ENCODE measurements around the gene SCGB3A1. TPM values are rescaled to one million over a fixed set of nuclear protein-coding genes. Genes with fewer than 3 reads are reported as not detected.
A peak's percentile ranks its signal among the peaks of the same experiment; 100 is the strongest.

The SCGB3A1 gene
- total RNA-seq, 1 experiment from 2014 or later: not detected

- H3K27ac Mint-ChIP-seq: no peak overlapping the region
- TF ChIP-seq ZMAT4 (CRISPR knock-in tag; IDR thresholded peaks at IDR 0.05): no peak
- no peak for TF ChIP-seq TEAD4 (CRISPR knock-in tag; IDR thresholded peaks at IDR 0.05)
- no peak for TF ChIP-seq RORB (CRISPR knock-in tag; IDR thresholded peaks at IDR 0.05)
- TF ChIP-seq GABPB1 (CRISPR knock-in tag; IDR thresholded peaks at IDR 0.05): no peak
- TF ChIP-seq CREM (CRISPR knock-in tag; IDR thresholded peaks at IDR 0.05): no peak
- TF ChIP-seq TEAD1 (CRISPR knock-in tag; IDR thresholded peaks at IDR 0.05): no peak
- TF ChIP-seq MLX (CRISPR knock-in tag; IDR thresholded peaks at IDR 0.05): no peak
- no peak for TF ChIP-seq ZBTB21 (CRISPR knock-in tag; IDR thresholded peaks at IDR 0.05; ENCODE audit: borderline replicate concordance)
- TF ChIP-seq ELF4 (CRISPR knock-in tag; IDR thresholded peaks at IDR 0.05; ENCODE audit: low read depth): no peak
- no peak for TF ChIP-seq NR1H2 (CRISPR knock-in tag; IDR thresholded peaks at IDR 0.05)
- no peak for TF ChIP-seq SMAD3 (CRISPR knock-in tag; IDR thresholded peaks at IDR 0.05; ENCODE audit: borderline replicate concordance)
- TF ChIP-seq ATF6 (CRISPR knock-in tag; IDR thresholded peaks at IDR 0.05): no peak
- no peak for TF ChIP-seq E2F5 (CRISPR knock-in tag; IDR thresholded peaks at IDR 0.05)
- TF ChIP-seq ZNF671 (CRISPR knock-in tag; IDR thresholded peaks at IDR 0.05): no peak
These were observed 10.5 kb upstream of the SCGB3A1 start for GRCh38 chr5:180601591-180602480.

GRCh38 chr5:180600554-180601041 is 9.3 kb upstream of the SCGB3A1 start:
- H3K27ac Mint-ChIP-seq: no peak overlapping the region
- H3K27me3 Mint-ChIP-seq (ENCODE audit: low read depth): no peaks in the 10 kb centered on the region
- DNase-seq (ENCODE audit: low spot score): peak; percentile 8
- ChIA-PET POLR2A (interaction anchor here (0.6 kb wide), 1 partner anchor 85 kb away, joined by 4 read pairs; no protein-coding TSS in a partner anchor), CTCF (no interaction called here)
- no peak for ATAC-seq
- H3K4me1 Mint-ChIP-seq: no peaks in the 10 kb centered on the region
- H3K9me3 Mint-ChIP-seq: no peaks in the 10 kb centered on the region
- H3K36me3 Mint-ChIP-seq: no peaks in the 10 kb centered on the region
- no peak overlapping the region for H3K4me3 Mint-ChIP-seq
- TF ChIP-seq GABPB1 (CRISPR knock-in tag; IDR thresholded peaks at IDR 0.05): no peak
- no peak for TF ChIP-seq ELF4 (CRISPR knock-in tag; IDR thresholded peaks at IDR 0.05; ENCODE audit: low read depth)
- no peak for TF ChIP-seq FOXP4 (CRISPR knock-in tag; IDR thresholded peaks at IDR 0.05)
- TF ChIP-seq AFF4 (CRISPR knock-in tag; IDR thresholded peaks at IDR 0.05; ENCODE audit: borderline replicate concordance): no peak
- no peak for TF ChIP-seq ZNF317 (CRISPR knock-in tag; IDR thresholded peaks at IDR 0.05; ENCODE audit: borderline replicate concordance, low read depth)
- TF ChIP-seq ZNF281 (CRISPR knock-in tag; IDR thresholded peaks at IDR 0.05): no peak
- no peak for TF ChIP-seq OVOL2 (CRISPR knock-in tag; IDR thresholded peaks at IDR 0.05; ENCODE audit: borderline replicate concordance)
- no peak for TF ChIP-seq KAT7 (CRISPR knock-in tag; IDR thresholded peaks at IDR 0.05; ENCODE audit: borderline replicate concordance)
- TF ChIP-seq SP1 (CRISPR knock-in tag; conservative IDR thresholded peaks at IDR 0.05): no peak

More at GRCh38 chr5:180601591-180602480, 10.5 kb upstream of the SCGB3A1 start:
- ChIA-PET POLR2A (no interaction called here), CTCF (interaction anchor here (0.6 to 2.0 kb wide), 5 partner anchors 10 to 463 kb away, joined by 3 to 11 read pairs (median 5); no protein-coding TSS in a partner anchor)
- ATAC-seq (no peak), DNase-seq (ENCODE audit: low spot score) (peak; percentile 6)
- Mint-ChIP-seq H3K27me3 (ENCODE audit: low read depth) (no peaks in the 10 kb centered on the region), H3K9me3 (no peaks in the 10 kb centered on the region), H3K4me3 (no peak overlapping the region), H3K4me1 (no peaks in the 10 kb centered on the region), H3K36me3 (no peaks in the 10 kb centered on the region)

All from WTC11 (cell line).